Measurements from ENCODE around the gene WNT9A. TPM values are rescaled to one million over a fixed set of nuclear protein-coding genes. Genes with fewer than 3 reads are reported as not detected.

WNT9A gene
- total RNA-seq, 6 donors from 2014 or later, result 4.2 to 15.5 (median 10.9) TPM

DNA sequence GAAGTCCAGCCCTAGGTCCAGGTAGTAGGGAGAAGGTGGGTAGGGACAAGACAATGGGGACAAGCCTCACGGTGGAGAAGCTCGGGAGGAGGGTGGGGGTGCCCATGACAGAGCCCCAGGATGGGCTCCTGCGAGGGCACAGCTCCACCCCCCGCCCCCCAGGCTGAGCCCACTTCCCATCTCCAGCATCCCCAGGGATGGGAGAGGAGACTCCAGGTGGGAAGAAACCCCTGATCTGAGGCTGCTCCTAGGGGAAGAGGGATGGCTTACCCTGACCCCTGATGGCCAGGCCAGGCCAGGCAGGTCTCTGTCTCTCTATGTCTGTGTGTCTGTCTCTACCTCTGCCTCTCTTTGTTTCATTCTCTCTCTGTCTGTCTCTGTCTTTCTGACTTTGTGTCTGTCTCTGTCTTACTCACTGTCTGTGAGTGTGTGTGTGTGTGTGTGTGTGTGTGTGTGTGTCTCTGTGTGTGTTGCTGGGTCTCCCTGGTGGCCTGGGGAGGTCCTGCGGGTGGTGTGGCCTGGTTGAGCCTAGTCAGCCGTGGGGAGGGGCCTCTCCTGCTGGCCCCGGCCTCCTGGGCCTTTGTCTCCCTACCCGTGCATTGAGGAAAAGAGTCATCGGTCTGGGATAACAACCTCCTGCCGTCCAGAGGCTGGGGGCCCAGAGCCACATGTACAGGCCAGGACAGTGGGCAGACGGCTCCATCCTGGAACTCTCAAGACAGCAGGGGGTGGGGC, 45.7 kb downstream of the WNT9A start:
- Histone ChIP-seq H3K36me3 (no peaks in the 10 kb centered on the region), H3K9me3 (no peaks in the 10 kb centered on the region), H3K27me3 (no peaks in the 10 kb centered on the region), H3K4me3 (no peak overlapping the region), H3K4me1 (no peaks in the 10 kb centered on the region), H3K27ac (no peak overlapping the region)
- TF ChIP-seq, protein P1, sequence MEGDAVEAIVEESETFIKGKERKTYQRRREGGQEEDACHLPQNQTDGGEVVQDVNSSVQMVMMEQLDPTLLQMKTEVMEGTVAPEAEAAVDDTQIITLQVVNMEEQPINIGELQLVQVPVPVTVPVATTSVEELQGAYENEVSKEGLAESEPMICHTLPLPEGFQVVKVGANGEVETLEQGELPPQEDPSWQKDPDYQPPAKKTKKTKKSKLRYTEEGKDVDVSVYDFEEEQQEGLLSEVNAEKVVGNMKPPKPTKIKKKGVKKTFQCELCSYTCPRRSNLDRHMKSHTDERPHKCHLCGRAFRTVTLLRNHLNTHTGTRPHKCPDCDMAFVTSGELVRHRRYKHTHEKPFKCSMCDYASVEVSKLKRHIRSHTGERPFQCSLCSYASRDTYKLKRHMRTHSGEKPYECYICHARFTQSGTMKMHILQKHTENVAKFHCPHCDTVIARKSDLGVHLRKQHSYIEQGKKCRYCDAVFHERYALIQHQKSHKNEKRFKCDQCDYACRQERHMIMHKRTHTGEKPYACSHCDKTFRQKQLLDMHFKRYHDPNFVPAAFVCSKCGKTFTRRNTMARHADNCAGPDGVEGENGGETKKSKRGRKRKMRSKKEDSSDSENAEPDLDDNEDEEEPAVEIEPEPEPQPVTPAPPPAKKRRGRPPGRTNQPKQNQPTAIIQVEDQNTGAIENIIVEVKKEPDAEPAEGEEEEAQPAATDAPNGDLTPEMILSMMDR (IDR thresholded peaks at IDR 0.05), result no peak
- no peak for TF ChIP-seq EP300 (IDR thresholded peaks at IDR 0.05)
- no peak for TF ChIP-seq POLR2AphosphoS5 (IDR thresholded peaks at IDR 0.05)
- no peak for TF ChIP-seq POLR2A (IDR thresholded peaks at IDR 0.05)
- ATAC-seq (ENCODE audit: low FRiP score in 2 of 2) (no peak), DNase-seq (no peak)
- 86 to 93% methylated on average over 6 to 11 of the region's 11 CpGs for WGBS, 2 donors

DNA sequence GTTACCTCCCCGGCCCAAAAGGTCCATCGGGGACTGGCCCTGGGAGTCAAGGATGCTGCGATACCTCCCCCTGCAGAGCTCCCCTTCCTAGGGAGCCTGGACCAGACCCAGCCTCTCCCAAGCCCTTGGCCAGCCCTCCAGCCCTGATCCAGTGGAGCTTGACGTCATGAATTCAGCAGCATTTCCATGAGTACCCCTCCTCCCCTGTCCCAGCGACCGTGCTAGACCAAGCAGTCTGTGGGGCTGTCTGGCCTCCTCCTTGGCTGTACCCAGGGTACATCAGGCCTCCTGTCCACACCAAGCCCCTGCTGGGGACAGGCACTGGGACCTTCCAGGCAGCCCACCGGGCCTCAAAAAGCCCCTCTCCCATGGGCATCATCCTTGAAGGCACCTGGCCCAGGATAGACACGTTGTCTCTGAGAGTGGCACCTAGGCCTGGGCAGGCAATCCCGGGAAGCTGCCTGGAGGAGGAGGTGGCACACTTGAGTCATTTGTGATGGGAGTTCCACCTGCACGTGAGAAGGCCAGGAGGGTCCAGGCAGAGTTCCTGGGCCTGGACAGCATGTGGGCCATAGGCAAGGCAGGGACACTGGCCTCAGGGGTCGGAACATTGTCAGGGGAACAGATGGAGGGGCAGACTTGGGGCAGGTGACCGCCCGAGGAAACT, 46.4 kb downstream of the WNT9A start:
- Histone ChIP-seq H3K36me3 (no peaks in the 10 kb centered on the region), H3K27ac (no peak overlapping the region), H3K4me3 (no peak overlapping the region), H3K4me1 (no peaks in the 10 kb centered on the region), H3K27me3 (no peaks in the 10 kb centered on the region), H3K9me3 (no peaks in the 10 kb centered on the region)
- DNase-seq (no peak), ATAC-seq (ENCODE audit: low FRiP score in 2 of 2) (no peak)
- no peak for TF ChIP-seq POLR2AphosphoS5 (IDR thresholded peaks at IDR 0.05)
- TF ChIP-seq, protein P1 (IDR thresholded peaks at IDR 0.05), result no peak
- no peak for TF ChIP-seq POLR2A (IDR thresholded peaks at IDR 0.05)
- TF ChIP-seq EP300 (IDR thresholded peaks at IDR 0.05), result no peak
- 92 to 94% methylated on average over 6 to 13 of the region's 13 CpGs for WGBS, 2 donors

DNA sequence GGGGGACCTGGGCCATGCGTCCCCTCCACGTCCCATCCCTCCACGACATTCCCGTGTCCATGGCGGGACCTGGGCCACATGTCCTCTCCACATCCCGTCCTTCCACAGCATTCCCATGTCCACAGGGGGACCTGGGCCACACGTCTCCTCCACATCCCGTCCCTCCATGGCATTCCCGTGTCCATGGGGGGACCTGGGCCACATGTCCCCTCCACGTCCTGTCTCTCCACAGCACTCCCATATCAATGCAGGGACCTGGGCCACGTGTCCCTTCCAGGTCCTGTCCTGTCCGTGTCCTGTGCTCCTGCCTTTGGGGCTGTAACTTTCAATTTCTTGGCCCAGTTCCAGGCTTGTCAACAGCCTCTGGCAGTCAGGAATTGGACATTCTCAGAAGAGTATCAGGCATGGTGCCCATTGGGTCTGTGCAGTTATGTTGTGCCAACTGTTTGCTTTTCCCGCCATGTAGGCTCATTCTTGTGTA, 47.1 kb downstream of the WNT9A start:
- H3K9me3 ChIP-seq, result no peaks in the 10 kb centered on the region
- H3K27ac ChIP-seq, result no peak overlapping the region
- no peaks in the 10 kb centered on the region for H3K36me3 ChIP-seq
- H3K27me3 ChIP-seq, result no peaks in the 10 kb centered on the region
- peak in 1 of 2 donors; percentile 17 for DNase-seq
- no peak overlapping the region for H3K4me3 ChIP-seq
- WGBS, 2 donors, result 90 to 91% methylated on average over 12 to 13 of the region's 13 CpGs
- ATAC-seq (ENCODE audit: low FRiP score in 2 of 2), result no peak
- H3K4me1 ChIP-seq, result no peaks in the 10 kb centered on the region
- no peak for TF ChIP-seq EP300 (IDR thresholded peaks at IDR 0.05)
- TF ChIP-seq POLR2AphosphoS5 (IDR thresholded peaks at IDR 0.05), result no peak
- no peak for TF ChIP-seq POLR2A (IDR thresholded peaks at IDR 0.05)
- TF ChIP-seq, protein P1 (IDR thresholded peaks at IDR 0.05), result no peak

DNA sequence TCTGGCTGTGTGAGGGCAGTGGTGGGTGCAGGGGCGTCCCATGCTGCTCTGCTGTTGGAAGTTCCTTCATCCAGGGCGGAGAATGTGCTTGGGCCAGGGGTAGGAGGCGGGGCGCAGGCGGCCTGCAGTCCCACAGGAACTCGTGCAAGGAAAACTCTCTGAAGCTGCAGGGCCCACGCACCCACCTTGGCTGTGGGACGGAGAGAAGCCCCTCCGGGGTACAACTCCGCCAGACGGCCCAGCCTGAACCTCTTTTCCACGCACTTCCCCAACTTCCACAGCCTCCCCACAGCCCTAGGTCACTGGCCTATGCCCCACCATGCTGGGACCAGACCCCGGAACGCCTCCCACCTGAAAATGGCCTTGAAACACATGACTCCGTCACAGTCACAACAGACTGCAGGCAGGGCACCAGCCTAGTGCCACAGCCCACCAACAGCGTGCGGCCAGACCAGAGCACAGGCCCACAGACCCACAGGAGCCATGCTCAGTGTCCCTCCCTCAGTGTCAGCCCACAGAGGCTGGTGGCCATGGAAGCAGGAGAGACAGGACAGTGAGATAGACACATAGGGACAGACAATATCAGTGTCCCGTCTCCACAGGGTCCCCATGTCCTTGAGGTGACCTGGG, 47.8 kb downstream of the WNT9A start:
- no peaks in the 10 kb centered on the region for H3K36me3 ChIP-seq
- TF ChIP-seq EP300 (IDR thresholded peaks at IDR 0.05), result no peak
- TF ChIP-seq, protein P1 (IDR thresholded peaks at IDR 0.05), result no peak
- TF ChIP-seq POLR2AphosphoS5 (IDR thresholded peaks at IDR 0.05), result no peak
- TF ChIP-seq POLR2A (IDR thresholded peaks at IDR 0.05), result no peak
- no peaks in the 10 kb centered on the region for H3K27me3 ChIP-seq
- WGBS, 2 donors, result 89 to 92% methylated on average over 12 to 18 of the region's 18 CpGs
- no peaks in the 10 kb centered on the region for H3K4me1 ChIP-seq
- H3K4me3 ChIP-seq, result no peak overlapping the region
- ATAC-seq (ENCODE audit: low FRiP score in 2 of 2) (no peak), DNase-seq (peak; percentile 15 to 66)
- H3K27ac ChIP-seq, result no peak overlapping the region
- H3K9me3 ChIP-seq, result no peaks in the 10 kb centered on the region

Measured in upper lobe of left lung (tissue), 6 donors.